Measurements from ENCODE around the gene AP2M1. TPM values are rescaled to one million over a fixed set of nuclear protein-coding genes. Genes with fewer than 3 reads are reported as not detected.

AP2M1 gene
- total RNA-seq, 1 donor from 2014 or later, result 401 TPM

- Mint-ChIP-seq H3K27me3 (ENCODE audit: unreplicated experiment) (peaks cover 10% of the 10 kb centered on the region), H3K27ac (ENCODE audit: unreplicated experiment) (peak overlapping the region; percentile 64), H3K36me3 (ENCODE audit: low read depth, unreplicated experiment) (peaks cover 50% of the 10 kb centered on the region), H3K4me3 (ENCODE audit: unreplicated experiment) (peak overlapping the region; percentile 99), H3K9me3 (ENCODE audit: unreplicated experiment) (no peaks in the 10 kb centered on the region), H3K4me1 (ENCODE audit: unreplicated experiment) (peaks cover 37% of the 10 kb centered on the region)
- no peak for DNase-seq (ENCODE audit: low spot score)
- no peak for TF ChIP-seq CTCF (IDR thresholded peaks at IDR 0.05; ENCODE audit: unreplicated experiment)
These were observed 4.0 kb downstream of the AP2M1 start for GRCh38 chr3:184178521-184179138.

- no peak overlapping the region for H3K27ac Mint-ChIP-seq (ENCODE audit: unreplicated experiment)
- H3K9me3 Mint-ChIP-seq (ENCODE audit: unreplicated experiment), result no peaks in the 10 kb centered on the region
- DNase-seq (ENCODE audit: low spot score), result no peak
- H3K27me3 Mint-ChIP-seq (ENCODE audit: unreplicated experiment), result peaks cover 8% of the 10 kb centered on the region
- H3K4me3 Mint-ChIP-seq (ENCODE audit: unreplicated experiment), result no peak overlapping the region
- H3K36me3 Mint-ChIP-seq (ENCODE audit: low read depth, unreplicated experiment), result peaks cover 61% of the 10 kb centered on the region
- TF ChIP-seq CTCF (IDR thresholded peaks at IDR 0.05; ENCODE audit: unreplicated experiment), result no peak
- peaks cover 47% of the 10 kb centered on the region for H3K4me1 Mint-ChIP-seq (ENCODE audit: unreplicated experiment)
These were observed 5.5 kb downstream of the AP2M1 start for GRCh38 chr3:184180165-184180564.

DNA sequence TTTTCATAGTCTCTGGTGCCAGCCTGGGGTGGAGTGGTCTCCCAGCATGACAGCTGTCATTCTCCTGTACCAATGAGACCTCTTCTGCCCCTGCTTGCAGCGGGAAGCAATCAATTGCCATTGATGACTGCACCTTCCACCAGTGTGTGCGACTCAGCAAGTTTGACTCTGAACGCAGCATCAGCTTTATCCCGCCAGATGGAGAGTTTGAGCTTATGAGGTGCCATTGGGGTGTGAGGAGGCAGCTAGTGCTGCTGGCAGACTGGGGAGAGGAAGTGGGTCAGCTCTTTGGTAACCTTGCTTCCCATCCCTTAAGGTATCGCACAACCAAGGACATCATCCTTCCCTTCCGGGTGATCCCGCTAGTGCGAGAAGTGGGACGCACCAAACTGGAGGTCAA is 6.9 kb downstream of the AP2M1 start:
- Mint-ChIP-seq H3K9me3 (ENCODE audit: unreplicated experiment) (no peaks in the 10 kb centered on the region), H3K4me3 (ENCODE audit: unreplicated experiment) (peak overlapping the region; percentile 21), H3K4me1 (ENCODE audit: unreplicated experiment) (peaks cover 44% of the 10 kb centered on the region), H3K36me3 (ENCODE audit: low read depth, unreplicated experiment) (peaks cover 57% of the 10 kb centered on the region), H3K27me3 (ENCODE audit: unreplicated experiment) (peaks cover 13% of the 10 kb centered on the region), H3K27ac (ENCODE audit: unreplicated experiment) (no peak overlapping the region)
- no peak for TF ChIP-seq CTCF (IDR thresholded peaks at IDR 0.05; ENCODE audit: unreplicated experiment)
- DNase-seq (ENCODE audit: low spot score), result no peak

DNA sequence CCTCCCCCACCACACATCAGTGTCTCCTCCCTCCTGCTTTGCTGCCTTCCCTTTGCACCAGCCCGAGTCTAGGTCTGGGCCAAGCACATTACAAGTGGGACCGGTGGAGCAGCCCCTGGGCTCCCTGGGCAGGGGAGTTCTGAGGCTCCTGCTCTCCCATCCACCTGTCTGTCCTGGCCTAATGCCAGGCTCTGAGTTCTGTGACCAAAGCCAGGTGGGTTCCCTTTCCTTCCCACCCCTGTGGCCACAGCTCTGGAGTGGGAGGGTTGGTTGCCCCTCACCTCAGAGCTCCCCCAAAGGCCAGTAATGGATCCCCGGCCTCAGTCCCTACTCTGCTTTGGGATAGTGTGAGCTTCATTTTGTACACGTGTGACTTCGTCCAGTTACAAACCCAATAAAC is 9.0 kb downstream of the AP2M1 start:
- Mint-ChIP-seq H3K4me3 (ENCODE audit: unreplicated experiment) (no peak overlapping the region), H3K4me1 (ENCODE audit: unreplicated experiment) (peaks cover 41% of the 10 kb centered on the region), H3K27ac (ENCODE audit: unreplicated experiment) (no peak overlapping the region), H3K36me3 (ENCODE audit: low read depth, unreplicated experiment) (peaks cover 61% of the 10 kb centered on the region), H3K9me3 (ENCODE audit: unreplicated experiment) (no peaks in the 10 kb centered on the region), H3K27me3 (ENCODE audit: unreplicated experiment) (peaks cover 17% of the 10 kb centered on the region)
- DNase-seq (ENCODE audit: low spot score), result no peak
- TF ChIP-seq CTCF (IDR thresholded peaks at IDR 0.05; ENCODE audit: unreplicated experiment), result no peak

DNA sequence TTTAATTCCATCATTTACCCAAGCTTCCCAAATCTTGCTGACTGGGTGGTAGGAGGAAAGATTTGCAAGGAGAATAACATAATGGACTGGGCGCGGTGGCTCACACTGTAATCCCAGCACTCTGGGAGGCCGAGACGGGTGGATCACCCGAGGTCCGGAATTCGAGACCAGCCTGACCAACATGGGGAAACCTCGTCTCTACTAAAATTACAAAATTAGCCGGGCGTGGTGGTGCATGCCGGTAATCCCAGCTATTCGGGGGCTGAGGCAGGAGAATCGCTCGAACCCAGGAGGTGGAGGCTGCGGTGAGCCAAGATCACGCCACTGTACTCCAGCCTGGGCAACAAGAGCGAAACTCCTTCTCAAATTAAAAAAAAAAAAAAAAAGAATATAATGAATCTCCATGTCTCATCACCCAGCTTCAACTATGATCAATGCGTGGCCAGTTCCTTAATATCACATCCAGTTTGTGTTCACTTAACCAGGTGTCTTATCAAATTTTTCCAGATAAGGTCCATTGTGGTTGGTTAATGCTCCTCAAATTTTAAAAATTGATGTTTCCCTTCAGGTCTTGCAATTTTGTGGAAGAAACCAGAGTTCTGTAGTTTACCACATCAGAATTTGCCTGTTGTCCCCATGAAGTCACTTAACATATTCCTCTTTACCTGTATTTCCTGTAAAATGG is 10.0 kb downstream of the AP2M1 start:
- peaks cover 36% of the 10 kb centered on the region for H3K4me1 Mint-ChIP-seq (ENCODE audit: unreplicated experiment)
- peak overlapping the region; percentile 73 for H3K4me3 Mint-ChIP-seq (ENCODE audit: unreplicated experiment)
- DNase-seq (ENCODE audit: low spot score), result no peak
- H3K27ac Mint-ChIP-seq (ENCODE audit: unreplicated experiment), result peak overlapping the region; percentile 97
- H3K27me3 Mint-ChIP-seq (ENCODE audit: unreplicated experiment), result peaks cover 18% of the 10 kb centered on the region
- no peak for TF ChIP-seq CTCF (IDR thresholded peaks at IDR 0.05; ENCODE audit: unreplicated experiment)
- H3K9me3 Mint-ChIP-seq (ENCODE audit: unreplicated experiment), result no peaks in the 10 kb centered on the region
- peaks cover 59% of the 10 kb centered on the region for H3K36me3 Mint-ChIP-seq (ENCODE audit: low read depth, unreplicated experiment)

Data from endothelial cell (in vitro differentiated cells).